BJ (cell line): ENCODE data around the gene GPHN. TPM values are rescaled to one million over a fixed set of nuclear protein-coding genes. Genes with fewer than 3 reads are reported as not detected.
A peak's percentile ranks its signal among the peaks of the same experiment; 100 is the strongest.

Source experiments
- CTCF ChIA-PET: fragments of 350-600 bp; formaldehyde crosslinking; extraction: SDS; loops from one replicate; lab custom pipeline; 2021; ENCODE audit warnings: antibody characterized with exemption, inconsistent platforms; lab: Yijun Ruan, JAX
- POLR2A ChIA-PET: fragments of 300-600 bp; sonication (Branson Sonifier 250); formaldehyde crosslinking; extraction: SDS; loops from one replicate; lab custom pipeline; 2021; ENCODE audit warnings: antibody characterized with exemption; lab: Charles Lee
- DNase-seq: peaks from one replicate; pipeline ENCODE4 v3.0.0-alpha.2; 2011; ENCODE audit warnings: low read depth
- H3K27me3 ChIP-seq: 2 replicates; pipeline ENCODE4 v1.6.0; 2011; ENCODE audit warnings: low read length; ENCODE audit not compliant: control insufficient read depth, insufficient read depth
- H3K36me3 ChIP-seq: 2 replicates; pipeline ENCODE4 v1.5.1; 2011; ENCODE audit warnings: low read length; ENCODE audit not compliant: control insufficient read depth, insufficient read depth
- H3K4me3 ChIP-seq: 2 replicates; pipeline ENCODE4 v1.5.1; 2011; ENCODE audit warnings: low read depth, mild to moderate bottlenecking, control low read depth, low read length
- CTCF ChIP-seq: IDR thresholded peaks from 2 replicates; pipeline ENCODE4 v1.5.1; 2011; ENCODE audit warnings: low read depth, mild to moderate bottlenecking, control low read depth, inconsistent platforms, low read length, moderate library complexity; ENCODE audit not compliant: insufficient read depth
- polyA plus RNA-seq: library from polyadenylated mRNA; depleted of rRNA; stranded (reverse); fragments of >200 nt; gene quantifications from 2 replicates; pipeline ENCODE4 v1.2.3, GENCODE V29; 2011

The GPHN gene
- polyA plus RNA-seq, 1 experiment = 7.7 TPM

GRCh38 chr14:66662374-66662773 lies 154.4 kb downstream of the GPHN start:
- peak; percentile 52 for TF ChIP-seq CTCF
- Histone ChIP-seq H3K36me3 (no peaks in the 10 kb centered on the region), H3K27me3 (no peaks in the 10 kb centered on the region), H3K4me3 (no peak overlapping the region)
- POLR2A ChIA-PET = no interaction called here
- CTCF ChIA-PET = interaction anchor here (0.6 to 4.2 kb wide), 6 partner anchors 18 to 166 kb away, joined by 3 to 16 read pairs (median 5); no protein-coding TSS in a partner anchor
- DNase-seq = no peak

- Histone ChIP-seq H3K27me3 (no peaks in the 10 kb centered on the region), H3K4me3 (no peak overlapping the region), H3K36me3 (no peaks in the 10 kb centered on the region)
- ChIA-PET CTCF (no interaction called here), POLR2A (no interaction called here)
- no peak for TF ChIP-seq CTCF
- DNase-seq = no peak
Observed at GRCh38 chr14:66677780-66678179, 169.8 kb downstream of the GPHN start.

GRCh38 chr14:66680216-66680615 lies 172.3 kb downstream of the GPHN start:
- no peak overlapping the region for H3K4me3 ChIP-seq
- no peak for DNase-seq
- no peaks in the 10 kb centered on the region for H3K27me3 ChIP-seq
- no peak for TF ChIP-seq CTCF
- ChIA-PET CTCF (interaction anchor here (1.8 kb wide), 1 partner anchor 18 kb away, joined by 6 read pairs; no protein-coding TSS in a partner anchor), POLR2A (no interaction called here)
- no peaks in the 10 kb centered on the region for H3K36me3 ChIP-seq

GRCh38 chr14:66696326-66696725 lies 188.4 kb downstream of the GPHN start:
- Histone ChIP-seq H3K4me3 (no peak overlapping the region), H3K27me3 (no peaks in the 10 kb centered on the region), H3K36me3 (no peaks in the 10 kb centered on the region)
- ChIA-PET POLR2A (no interaction called here), CTCF (no interaction called here)
- no peak for TF ChIP-seq CTCF
- DNase-seq = no peak

- no peak for TF ChIP-seq CTCF
- H3K27me3 ChIP-seq = no peaks in the 10 kb centered on the region
- ChIA-PET CTCF (no interaction called here), POLR2A (no interaction called here)
- no peak overlapping the region for H3K4me3 ChIP-seq
- H3K36me3 ChIP-seq = no peaks in the 10 kb centered on the region
- no peak for DNase-seq
Observed at GRCh38 chr14:66698503-66698902, 190.6 kb downstream of the GPHN start.
